Measurements from ENCODE around the gene ABHD16B. TPM values are rescaled to one million over a fixed set of nuclear protein-coding genes. Genes with fewer than 3 reads are reported as not detected.
A peak's percentile ranks its signal among the peaks of the same experiment; 100 is the strongest.

The ABHD16B gene
- total and polyA plus RNA-seq, 2 of the 13 experiments (the other 11 are each of a cell fraction or from before 2014, with no cell fraction given) = not detected

GRCh38 chr20:63831993-63832686, 29.2 kb upstream of the ABHD16B start (continued):
- no peak for TF ChIP-seq ZNF318 (CRISPR knock-in tag; IDR thresholded peaks at IDR 0.05)
- TF ChIP-seq ZFX (CRISPR knock-in tag; IDR thresholded peaks at IDR 0.05; ENCODE audit: low read depth) = peak; percentile 87
- TF ChIP-seq NFKBIZ (CRISPR knock-in tag; IDR thresholded peaks at IDR 0.05) = peak; percentile 53; the same call in 1 of the 2 replicates
- TF ChIP-seq HMGXB4 (CRISPR knock-in tag; IDR thresholded peaks at IDR 0.05; ENCODE audit: borderline replicate concordance in 1 of 2, low read depth in 1 of 2) = peak in 1 of 2 experiments; percentile 78; a peak in 3 of 4 replicates
- TF ChIP-seq ZNF614 (CRISPR knock-in tag; IDR thresholded peaks at IDR 0.05; ENCODE audit: borderline replicate concordance) = peak; percentile 51; the same call in 1 of the 2 replicates
- TF ChIP-seq ZNF574 (CRISPR knock-in tag; IDR thresholded peaks at IDR 0.05) = peak; percentile 23; the same call in 1 of the 2 replicates
- peak; percentile 53 for TF ChIP-seq ZNF143 (CRISPR knock-in tag; IDR thresholded peaks at IDR 0.05)
- TF ChIP-seq ARID4A (CRISPR knock-in tag; IDR thresholded peaks at IDR 0.05; ENCODE audit: borderline replicate concordance) = peak; percentile 79

Measured in HepG2 (cell line).